H9 (cell line): ENCODE measurements around the gene MOG. TPM values are rescaled to one million over a fixed set of nuclear protein-coding genes. Genes with fewer than 3 reads are reported as not detected.

Source experiments
- DNase-seq: peaks from one replicate; pipeline ENCODE4 v3.0.0-alpha.2; 2017
- H2AFZ ChIP-seq: one replicate; pipeline ENCODE4 v1.6.1; 2013; ENCODE audit warnings: mild to moderate bottlenecking, low read length, control low read depth, moderate library complexity
- H2AK5ac ChIP-seq: 2 replicates; pipeline ENCODE4 v1.6.1; 2013; ENCODE audit warnings: low read length, control low read depth, mixed read lengths; ENCODE audit not compliant: insufficient read length
- H2BK120ac ChIP-seq: one replicate; pipeline ENCODE4 v1.6.1; 2013; ENCODE audit warnings: low read depth, mild to moderate bottlenecking, low read length, control low read depth, inconsistent platforms; ENCODE audit not compliant: poor library complexity, severe bottlenecking
- H2BK12ac ChIP-seq: 2 replicates; pipeline ENCODE4 v1.6.1; 2013; ENCODE audit warnings: low read length, control low read depth, mixed read lengths, low read depth; ENCODE audit not compliant: insufficient read length
- H2BK15ac ChIP-seq: 2 replicates; pipeline ENCODE4 v1.6.1; 2013; ENCODE audit warnings: low read depth, low read length, control low read depth
- H2BK20ac ChIP-seq: one replicate; pipeline ENCODE4 v1.6.1; 2013; ENCODE audit warnings: low read depth, mild to moderate bottlenecking, low read length, control low read depth, inconsistent platforms; ENCODE audit not compliant: poor library complexity, severe bottlenecking
- H2BK5ac ChIP-seq: 2 replicates; pipeline ENCODE4 v1.6.1; 2013; ENCODE audit warnings: low read length, control low read depth, mixed read lengths; ENCODE audit not compliant: insufficient read length
- H3K14ac ChIP-seq: 2 replicates; pipeline ENCODE4 v1.6.1; 2013; ENCODE audit warnings: low read length, control low read depth; ENCODE audit not compliant: insufficient read depth
- H3K18ac ChIP-seq: 2 replicates; pipeline ENCODE4 v1.6.1; 2013; ENCODE audit warnings: low read depth, mild to moderate bottlenecking, mixed read lengths, low read length, control low read depth; ENCODE audit not compliant: insufficient read length
- H3K23ac ChIP-seq: 2 replicates; pipeline ENCODE4 v1.6.1; 2013; ENCODE audit warnings: low read length, control low read depth, mixed read lengths, low read depth; ENCODE audit not compliant: insufficient read length
- H3K23me2 ChIP-seq: 2 replicates; pipeline ENCODE4 v1.6.1; 2013; ENCODE audit warnings: low read depth, mild to moderate bottlenecking, mixed read lengths, low read length, control low read depth; ENCODE audit not compliant: insufficient read length, poor library complexity, severe bottlenecking
- H3K27ac ChIP-seq: 2 replicates; pipeline ENCODE4 v1.5.1; 2013; ENCODE audit warnings: low read length, control low read depth, mixed read lengths, low read depth; ENCODE audit not compliant: insufficient read length
- H3K27me3 ChIP-seq: 2 replicates; pipeline ENCODE4 v1.6.1; 2013; ENCODE audit warnings: low read length, control low read depth, inconsistent platforms; ENCODE audit not compliant: insufficient read depth
- H3K4ac ChIP-seq: 2 replicates; pipeline ENCODE4 v1.6.1; 2013; ENCODE audit warnings: low read depth, mild to moderate bottlenecking, control low read depth, inconsistent platforms, low read length, moderate library complexity
- H3K4me1 ChIP-seq: 2 replicates; pipeline ENCODE4 v1.6.1; 2013; ENCODE audit warnings: low read length, control low read depth, inconsistent platforms; ENCODE audit not compliant: insufficient read depth
- H3K4me2 ChIP-seq: 2 replicates; pipeline ENCODE4 v1.6.1; 2013; ENCODE audit warnings: low read length, control low read depth, mixed read lengths; ENCODE audit not compliant: insufficient read length, insufficient read depth
- H3K56ac ChIP-seq: 2 replicates; pipeline ENCODE4 v1.6.1; 2013; ENCODE audit warnings: low read depth, mild to moderate bottlenecking, mixed read lengths, low read length, control low read depth; ENCODE audit not compliant: insufficient read length
- H3K79me1 ChIP-seq: 2 replicates; pipeline ENCODE4 v1.6.1; 2013; ENCODE audit warnings: low read depth, mild to moderate bottlenecking, moderate library complexity, low read length, control low read depth, inconsistent platforms; ENCODE audit not compliant: insufficient read depth, poor library complexity, severe bottlenecking
- H3K79me2 ChIP-seq: 2 replicates; pipeline ENCODE4 v1.6.1; 2013; ENCODE audit warnings: low read length, control low read depth, inconsistent platforms; ENCODE audit not compliant: insufficient read depth
- H3K9ac ChIP-seq: 2 replicates; pipeline ENCODE4 v1.6.1; 2013; ENCODE audit warnings: low read length, control low read depth, mixed read lengths; ENCODE audit not compliant: insufficient read length; ENCODE audit errors: extremely low read depth
- H3K9me3 ChIP-seq: one replicate; pipeline ENCODE4 v1.6.1; 2013; ENCODE audit warnings: low read depth, low read length, inconsistent platforms; ENCODE audit not compliant: control insufficient read depth
- H3T11ph ChIP-seq: one replicate; pipeline ENCODE4 v1.6.1; 2013; ENCODE audit warnings: mild to moderate bottlenecking, low read length, control low read depth, inconsistent platforms
- H4K20me1 ChIP-seq: one replicate; pipeline ENCODE4 v1.6.1; 2013; ENCODE audit not compliant: control insufficient read depth, insufficient read length, insufficient read depth
- H4K5ac ChIP-seq: 2 replicates; pipeline ENCODE4 v1.6.1; 2013; ENCODE audit warnings: low read depth, mild to moderate bottlenecking, mixed read lengths, low read length, control low read depth; ENCODE audit not compliant: insufficient read length
- H4K8ac ChIP-seq: replicated peaks from 2 replicates; pipeline ENCODE4 v1.6.1; 2013; ENCODE audit warnings: low read length, control low read depth, mixed read lengths, low read depth; ENCODE audit not compliant: insufficient read length
- H4K91ac ChIP-seq: 2 replicates; pipeline ENCODE4 v1.6.1; 2013; ENCODE audit warnings: low read depth, mild to moderate bottlenecking, moderate library complexity, mixed read lengths, low read length, control low read depth; ENCODE audit not compliant: insufficient read length
- H3K27ac Mint-ChIP-seq, 3 experiments: 2 replicates in 2 of 3; 3 replicates in 1 of 3; pipeline ENCODE4 v1.8.0; 2020 to 2021; ENCODE audit warnings: mixed read lengths in 3 of 3, mild to moderate bottlenecking in 1 of 3, moderate library complexity in 1 of 3
- H3K27me3 Mint-ChIP-seq: 2 replicates; pipeline ENCODE4 v1.8.0; 2021; ENCODE audit warnings: low read depth, mild to moderate bottlenecking, moderate library complexity, mixed read lengths
- H3K36me3 Mint-ChIP-seq, 3 experiments: 2 replicates in 2 of 3; 3 replicates in 1 of 3; pipeline ENCODE4 v1.8.0; 2020 to 2021; ENCODE audit warnings: low read depth in 3 of 3, mixed read lengths in 3 of 3; ENCODE audit not compliant: insufficient read depth in 1 of 3
- H3K4me1 Mint-ChIP-seq, 2 experiments: 2 replicates each; pipeline ENCODE4 v1.8.0; 2020; ENCODE audit warnings: mixed read lengths in 2 of 2
- H3K4me3 Mint-ChIP-seq, 2 experiments: 2 replicates in 1 of 2; 3 replicates in 1 of 2; pipeline ENCODE4 v1.8.0; 2020 to 2021; ENCODE audit warnings: mild to moderate bottlenecking in 2 of 2, mixed read lengths in 2 of 2, moderate library complexity in 1 of 2
- H3K9me3 Mint-ChIP-seq, 2 experiments: 2 replicates in 1 of 2; 3 replicates in 1 of 2; pipeline ENCODE4 v1.8.0; 2020; ENCODE audit warnings: mild to moderate bottlenecking in 2 of 2, mixed read lengths in 2 of 2, moderate library complexity in 1 of 2
- total RNA-seq: library from RNA; stranded (reverse); gene quantifications from 2 replicates; pipeline ENCODE4 v1.2.1, GENCODE V29; 2021
- TF ChIP-seq, protein P1 (sequence below): fragments of 200-600 bp; sonication (generic); conservative IDR thresholded peaks from 3 replicates; pipeline ENCODE4 v1.8.0; 2021; ENCODE audit warnings: antibody characterized with exemption, mild to moderate bottlenecking

Gene MOG
- total RNA-seq, 1 experiment from 2014 or later, result 0.55 TPM

GRCh38 chr6:29608131-29608530 is 48.8 kb upstream of the MOG start:
- Histone ChIP-seq H2BK120ac (no peak overlapping the region), H3K4me2 (no peak overlapping the region), H3K79me1 (no peaks in the 10 kb centered on the region), H3K14ac (no peak overlapping the region), H3K4ac (no peak overlapping the region), H3K9ac (no peak overlapping the region), H3K27ac (no peak overlapping the region), H3K9me3 (no peaks in the 10 kb centered on the region), H2BK5ac (no peak overlapping the region), H3T11ph (no peak overlapping the region), H3K18ac (no peak overlapping the region), H2BK15ac (no peak overlapping the region), H2BK12ac (no peak overlapping the region), H3K27me3 (no peaks in the 10 kb centered on the region), H3K4me1 (no peaks in the 10 kb centered on the region), H2AFZ (no peak overlapping the region), H2BK20ac (no peak overlapping the region), H4K20me1 (peaks cover 4% of the 10 kb centered on the region), H3K23ac (no peak overlapping the region), H4K5ac (no peak overlapping the region), H3K79me2 (no peaks in the 10 kb centered on the region), H4K8ac (no peak overlapping the region), H4K91ac (no peak overlapping the region), H3K23me2 (no peaks in the 10 kb centered on the region), H3K56ac (no peak overlapping the region), H2AK5ac (no peak overlapping the region)
- peak overlapping the region in 1 of 3 experiments; percentile 29; a peak in 2 of 7 replicates for H3K27ac Mint-ChIP-seq
- H3K27me3 Mint-ChIP-seq, result peaks cover 2% of the 10 kb centered on the region; the same call in 1 of the 2 replicates
- TF ChIP-seq, protein P1, sequence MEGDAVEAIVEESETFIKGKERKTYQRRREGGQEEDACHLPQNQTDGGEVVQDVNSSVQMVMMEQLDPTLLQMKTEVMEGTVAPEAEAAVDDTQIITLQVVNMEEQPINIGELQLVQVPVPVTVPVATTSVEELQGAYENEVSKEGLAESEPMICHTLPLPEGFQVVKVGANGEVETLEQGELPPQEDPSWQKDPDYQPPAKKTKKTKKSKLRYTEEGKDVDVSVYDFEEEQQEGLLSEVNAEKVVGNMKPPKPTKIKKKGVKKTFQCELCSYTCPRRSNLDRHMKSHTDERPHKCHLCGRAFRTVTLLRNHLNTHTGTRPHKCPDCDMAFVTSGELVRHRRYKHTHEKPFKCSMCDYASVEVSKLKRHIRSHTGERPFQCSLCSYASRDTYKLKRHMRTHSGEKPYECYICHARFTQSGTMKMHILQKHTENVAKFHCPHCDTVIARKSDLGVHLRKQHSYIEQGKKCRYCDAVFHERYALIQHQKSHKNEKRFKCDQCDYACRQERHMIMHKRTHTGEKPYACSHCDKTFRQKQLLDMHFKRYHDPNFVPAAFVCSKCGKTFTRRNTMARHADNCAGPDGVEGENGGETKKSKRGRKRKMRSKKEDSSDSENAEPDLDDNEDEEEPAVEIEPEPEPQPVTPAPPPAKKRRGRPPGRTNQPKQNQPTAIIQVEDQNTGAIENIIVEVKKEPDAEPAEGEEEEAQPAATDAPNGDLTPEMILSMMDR, result no peak
- H3K4me3 Mint-ChIP-seq, result no peak overlapping the region
- H3K9me3 Mint-ChIP-seq, result no peaks in the 10 kb centered on the region
- H3K36me3 Mint-ChIP-seq, result peaks cover 73 to 95% (median 93%) of the 10 kb centered on the region in 3 experiments; a peak in 6 of 7 replicates
- no peak for DNase-seq
- H3K4me1 Mint-ChIP-seq, result peaks cover 4 to 8% of the 10 kb centered on the region in 2 experiments
